GM23338 (cell line): ENCODE results near the gene IL1F10. TPM values are rescaled to one million over a fixed set of nuclear protein-coding genes. Genes with fewer than 3 reads are reported as not detected.

Experiments
- ATAC-seq: fragments of 200-7000 bp; cut with Tn5 transposase; 3 replicates; pipeline ENCODE4 v1.9.1; 2020
- DNase-seq: peaks from one replicate; pipeline ENCODE4 v3.0.0-alpha.2; 2015; ENCODE audit warnings: low spot score
- H2AFZ ChIP-seq: fragments of 200-600 bp; sonication (generic); 2 replicates; pipeline ENCODE4 v1.8.0; 2016; ENCODE audit warnings: antibody characterized with exemption, mild to moderate bottlenecking, moderate library complexity
- H3F3A ChIP-seq: fragments of 200-600 bp; sonication (generic); replicated peaks from 2 replicates; pipeline ENCODE4 v1.8.0; 2017; ENCODE audit warnings: antibody characterized with exemption, mixed run types, low read depth
- H3K27ac ChIP-seq: fragments of 200-600 bp; sonication (generic); 2 replicates; pipeline ENCODE4 v1.6.1; 2016; ENCODE audit warnings: low read depth
- H3K27me3 ChIP-seq: fragments of 200-600 bp; sonication (generic); 2 replicates; pipeline ENCODE4 v1.8.0; 2016; ENCODE audit warnings: mild to moderate bottlenecking, mixed run types, moderate library complexity; ENCODE audit not compliant: insufficient read depth
- H3K36me3 ChIP-seq: fragments of 200-600 bp; sonication (generic); 2 replicates; pipeline ENCODE4 v1.8.0; 2016; ENCODE audit warnings: mild to moderate bottlenecking; ENCODE audit not compliant: insufficient read depth
- H3K4me1 ChIP-seq: fragments of 200-600 bp; sonication (generic); 2 replicates; pipeline ENCODE4 v1.8.0; 2016; ENCODE audit warnings: mild to moderate bottlenecking, moderate library complexity; ENCODE audit not compliant: insufficient read depth
- H3K4me2 ChIP-seq: fragments of 200-600 bp; sonication (generic); 2 replicates; pipeline ENCODE4 v1.7.1; 2017; ENCODE audit warnings: mixed run types
- H3K4me3 ChIP-seq: fragments of 200-600 bp; sonication (generic); 2 replicates; pipeline ENCODE4 v1.6.1; 2016; ENCODE audit warnings: mixed run types
- H3K79me2 ChIP-seq: fragments of 200-600 bp; sonication (generic); replicated peaks from 2 replicates; pipeline ENCODE4 v1.8.0; 2017; ENCODE audit warnings: mild to moderate bottlenecking; ENCODE audit not compliant: insufficient read depth
- H3K9me2 ChIP-seq: fragments of 200-600 bp; sonication (generic); 2 replicates; pipeline ENCODE4 v1.8.0; 2017; ENCODE audit not compliant: insufficient read depth
- H4K20me1 ChIP-seq: fragments of 200-600 bp; sonication (generic); replicated peaks from 2 replicates; pipeline ENCODE4 v1.8.0; 2017; ENCODE audit warnings: mild to moderate bottlenecking; ENCODE audit not compliant: insufficient read depth
- H3K27ac Mint-ChIP-seq: 2 replicates; pipeline ENCODE4 v1.8.0; 2020; ENCODE audit warnings: inconsistent platforms, mild to moderate bottlenecking, moderate library complexity, mixed read lengths
- H3K27me3 Mint-ChIP-seq: 3 replicates; pipeline ENCODE4 v1.8.0; 2022; ENCODE audit warnings: low read depth, mild to moderate bottlenecking, moderate library complexity, mixed read lengths, inconsistent platforms; ENCODE audit not compliant: insufficient read depth, poor library complexity
- H3K36me3 Mint-ChIP-seq: 3 replicates; pipeline ENCODE4 v1.8.0; 2021; ENCODE audit warnings: low read depth, mild to moderate bottlenecking, inconsistent platforms, moderate library complexity, mixed read lengths
- H3K4me1 Mint-ChIP-seq: 3 replicates; pipeline ENCODE4 v1.8.0; 2020; ENCODE audit warnings: mild to moderate bottlenecking, inconsistent platforms, mixed read lengths
- H3K4me3 Mint-ChIP-seq: 3 replicates; pipeline ENCODE4 v1.8.0; 2021; ENCODE audit warnings: moderate library complexity, mild to moderate bottlenecking, inconsistent platforms, mixed read lengths
- H3K9me3 Mint-ChIP-seq: 3 replicates; pipeline ENCODE4 v1.8.0; 2020; ENCODE audit warnings: moderate library complexity, mild to moderate bottlenecking, inconsistent platforms, mixed read lengths
- ETS1 ChIP-seq: IDR thresholded peaks from 2 replicates; pipeline ENCODE4 v1.6.1; 2016; ENCODE audit warnings: antibody characterized with exemption
- EZH2 ChIP-seq: fragments of 200-600 bp; sonication (generic); IDR thresholded peaks from one replicate; pipeline ENCODE4 v1.8.0; 2017; ENCODE audit warnings: antibody characterized with exemption, mild to moderate bottlenecking, low read depth; ENCODE audit not compliant: unreplicated experiment
- EZH2phosphoT487 ChIP-seq: fragments of 200-600 bp; sonication (generic); IDR thresholded peaks from one replicate; pipeline ENCODE4 v1.8.1; 2018; ENCODE audit warnings: antibody characterized with exemption; ENCODE audit not compliant: unreplicated experiment
- JUNB ChIP-seq: IDR thresholded peaks from one replicate; pipeline ENCODE4 v1.6.1; 2016; ENCODE audit warnings: antibody characterized with exemption; ENCODE audit not compliant: unreplicated experiment
- NANOG ChIP-seq: IDR thresholded peaks from 2 replicates; pipeline ENCODE4 v1.6.1; 2016; ENCODE audit warnings: antibody characterized with exemption, borderline replicate concordance
- POLR2AphosphoS5 ChIP-seq: IDR thresholded peaks from 2 replicates; pipeline ENCODE4 v1.6.1; 2016; ENCODE audit warnings: antibody characterized with exemption, low read depth
- STAT1 ChIP-seq: IDR thresholded peaks from one replicate; pipeline ENCODE4 v1.6.1; 2016; ENCODE audit warnings: antibody characterized with exemption; ENCODE audit not compliant: unreplicated experiment
- ZNF114 ChIP-seq: fragments of 250-450 bp; sonication (Bioruptor Pico); IDR thresholded peaks from 2 replicates; pipeline ENCODE4 v1.5.0; 2020; ENCODE audit warnings: mild to moderate bottlenecking, moderate library complexity
- ZNF331 ChIP-seq: fragments of 250-450 bp; sonication (Bioruptor Pico); IDR thresholded peaks from 2 replicates; pipeline ENCODE4 v1.5.0; 2020; ENCODE audit warnings: low read depth, mild to moderate bottlenecking, moderate library complexity
- polyA plus RNA-seq: library from polyadenylated mRNA; unstranded; fragments of >200 nt; fragmentation: Nextera tagmentation; extraction: Ambion mirVana; gene quantifications from 2 replicates; pipeline ENCODE4 v1.2.1, GENCODE V29; 2016
- total RNA-seq: library from RNA; depleted of rRNA; stranded (reverse); fragments of >200 nt; shearing (Covaris generic); gene quantifications from 2 replicates; pipeline ENCODE4 v1.2.3, GENCODE V29; 2014
- TF ChIP-seq, protein P1 (sequence below): IDR thresholded peaks from one replicate; pipeline ENCODE4 v1.6.1; 2018; ENCODE audit warnings: antibody characterized with exemption; ENCODE audit not compliant: unreplicated experiment
- TF ChIP-seq, protein P2 (sequence below): fragments of 250-450 bp; sonication (Bioruptor Pico); IDR thresholded peaks from 2 replicates; pipeline ENCODE4 v1.5.0; 2020; ENCODE audit warnings: mild to moderate bottlenecking, moderate library complexity

IL1F10 gene
- total and polyA plus RNA-seq, 2 experiments from 2014 or later = not detected

- ATAC-seq = no peak
- Mint-ChIP-seq H3K36me3 (no peaks in the 10 kb centered on the region), H3K27me3 (peaks cover 12% of the 10 kb centered on the region)
Measured at GRCh38 chr2:113068249-113068648, 479 bp downstream of the IL1F10 start.

More at GRCh38 chr2:113068249-113068648, 479 bp downstream of the IL1F10 start:
- Histone ChIP-seq H3K36me3 (no peaks in the 10 kb centered on the region), H3K4me3 (no peak overlapping the region), H3K79me2 (no peaks in the 10 kb centered on the region), H4K20me1 (no peaks in the 10 kb centered on the region), H2AFZ (no peak overlapping the region), H3K27ac (no peak overlapping the region), H3K9me2 (peaks cover 5% of the 10 kb centered on the region), H3K4me1 (no peaks in the 10 kb centered on the region), H3F3A (no peaks in the 10 kb centered on the region), H3K4me2 (no peak overlapping the region), H3K27me3 (no peaks in the 10 kb centered on the region)
- TF ChIP-seq ZNF331 (CRISPR knock-in tag) (no peak), POLR2AphosphoS5 (no peak), EZH2 (no peak), NANOG (no peak), EZH2phosphoT487 (no peak), STAT1 (no peak), ZNF114 (CRISPR knock-in tag) (no peak), ETS1 (no peak), JUNB (no peak)
- TF ChIP-seq, protein P1, sequence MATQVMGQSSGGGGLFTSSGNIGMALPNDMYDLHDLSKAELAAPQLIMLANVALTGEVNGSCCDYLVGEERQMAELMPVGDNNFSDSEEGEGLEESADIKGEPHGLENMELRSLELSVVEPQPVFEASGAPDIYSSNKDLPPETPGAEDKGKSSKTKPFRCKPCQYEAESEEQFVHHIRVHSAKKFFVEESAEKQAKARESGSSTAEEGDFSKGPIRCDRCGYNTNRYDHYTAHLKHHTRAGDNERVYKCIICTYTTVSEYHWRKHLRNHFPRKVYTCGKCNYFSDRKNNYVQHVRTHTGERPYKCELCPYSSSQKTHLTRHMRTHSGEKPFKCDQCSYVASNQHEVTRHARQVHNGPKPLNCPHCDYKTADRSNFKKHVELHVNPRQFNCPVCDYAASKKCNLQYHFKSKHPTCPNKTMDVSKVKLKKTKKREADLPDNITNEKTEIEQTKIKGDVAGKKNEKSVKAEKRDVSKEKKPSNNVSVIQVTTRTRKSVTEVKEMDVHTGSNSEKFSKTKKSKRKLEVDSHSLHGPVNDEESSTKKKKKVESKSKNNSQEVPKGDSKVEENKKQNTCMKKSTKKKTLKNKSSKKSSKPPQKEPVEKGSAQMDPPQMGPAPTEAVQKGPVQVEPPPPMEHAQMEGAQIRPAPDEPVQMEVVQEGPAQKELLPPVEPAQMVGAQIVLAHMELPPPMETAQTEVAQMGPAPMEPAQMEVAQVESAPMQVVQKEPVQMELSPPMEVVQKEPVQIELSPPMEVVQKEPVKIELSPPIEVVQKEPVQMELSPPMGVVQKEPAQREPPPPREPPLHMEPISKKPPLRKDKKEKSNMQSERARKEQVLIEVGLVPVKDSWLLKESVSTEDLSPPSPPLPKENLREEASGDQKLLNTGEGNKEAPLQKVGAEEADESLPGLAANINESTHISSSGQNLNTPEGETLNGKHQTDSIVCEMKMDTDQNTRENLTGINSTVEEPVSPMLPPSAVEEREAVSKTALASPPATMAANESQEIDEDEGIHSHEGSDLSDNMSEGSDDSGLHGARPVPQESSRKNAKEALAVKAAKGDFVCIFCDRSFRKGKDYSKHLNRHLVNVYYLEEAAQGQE = no peak
- TF ChIP-seq, protein P2, sequence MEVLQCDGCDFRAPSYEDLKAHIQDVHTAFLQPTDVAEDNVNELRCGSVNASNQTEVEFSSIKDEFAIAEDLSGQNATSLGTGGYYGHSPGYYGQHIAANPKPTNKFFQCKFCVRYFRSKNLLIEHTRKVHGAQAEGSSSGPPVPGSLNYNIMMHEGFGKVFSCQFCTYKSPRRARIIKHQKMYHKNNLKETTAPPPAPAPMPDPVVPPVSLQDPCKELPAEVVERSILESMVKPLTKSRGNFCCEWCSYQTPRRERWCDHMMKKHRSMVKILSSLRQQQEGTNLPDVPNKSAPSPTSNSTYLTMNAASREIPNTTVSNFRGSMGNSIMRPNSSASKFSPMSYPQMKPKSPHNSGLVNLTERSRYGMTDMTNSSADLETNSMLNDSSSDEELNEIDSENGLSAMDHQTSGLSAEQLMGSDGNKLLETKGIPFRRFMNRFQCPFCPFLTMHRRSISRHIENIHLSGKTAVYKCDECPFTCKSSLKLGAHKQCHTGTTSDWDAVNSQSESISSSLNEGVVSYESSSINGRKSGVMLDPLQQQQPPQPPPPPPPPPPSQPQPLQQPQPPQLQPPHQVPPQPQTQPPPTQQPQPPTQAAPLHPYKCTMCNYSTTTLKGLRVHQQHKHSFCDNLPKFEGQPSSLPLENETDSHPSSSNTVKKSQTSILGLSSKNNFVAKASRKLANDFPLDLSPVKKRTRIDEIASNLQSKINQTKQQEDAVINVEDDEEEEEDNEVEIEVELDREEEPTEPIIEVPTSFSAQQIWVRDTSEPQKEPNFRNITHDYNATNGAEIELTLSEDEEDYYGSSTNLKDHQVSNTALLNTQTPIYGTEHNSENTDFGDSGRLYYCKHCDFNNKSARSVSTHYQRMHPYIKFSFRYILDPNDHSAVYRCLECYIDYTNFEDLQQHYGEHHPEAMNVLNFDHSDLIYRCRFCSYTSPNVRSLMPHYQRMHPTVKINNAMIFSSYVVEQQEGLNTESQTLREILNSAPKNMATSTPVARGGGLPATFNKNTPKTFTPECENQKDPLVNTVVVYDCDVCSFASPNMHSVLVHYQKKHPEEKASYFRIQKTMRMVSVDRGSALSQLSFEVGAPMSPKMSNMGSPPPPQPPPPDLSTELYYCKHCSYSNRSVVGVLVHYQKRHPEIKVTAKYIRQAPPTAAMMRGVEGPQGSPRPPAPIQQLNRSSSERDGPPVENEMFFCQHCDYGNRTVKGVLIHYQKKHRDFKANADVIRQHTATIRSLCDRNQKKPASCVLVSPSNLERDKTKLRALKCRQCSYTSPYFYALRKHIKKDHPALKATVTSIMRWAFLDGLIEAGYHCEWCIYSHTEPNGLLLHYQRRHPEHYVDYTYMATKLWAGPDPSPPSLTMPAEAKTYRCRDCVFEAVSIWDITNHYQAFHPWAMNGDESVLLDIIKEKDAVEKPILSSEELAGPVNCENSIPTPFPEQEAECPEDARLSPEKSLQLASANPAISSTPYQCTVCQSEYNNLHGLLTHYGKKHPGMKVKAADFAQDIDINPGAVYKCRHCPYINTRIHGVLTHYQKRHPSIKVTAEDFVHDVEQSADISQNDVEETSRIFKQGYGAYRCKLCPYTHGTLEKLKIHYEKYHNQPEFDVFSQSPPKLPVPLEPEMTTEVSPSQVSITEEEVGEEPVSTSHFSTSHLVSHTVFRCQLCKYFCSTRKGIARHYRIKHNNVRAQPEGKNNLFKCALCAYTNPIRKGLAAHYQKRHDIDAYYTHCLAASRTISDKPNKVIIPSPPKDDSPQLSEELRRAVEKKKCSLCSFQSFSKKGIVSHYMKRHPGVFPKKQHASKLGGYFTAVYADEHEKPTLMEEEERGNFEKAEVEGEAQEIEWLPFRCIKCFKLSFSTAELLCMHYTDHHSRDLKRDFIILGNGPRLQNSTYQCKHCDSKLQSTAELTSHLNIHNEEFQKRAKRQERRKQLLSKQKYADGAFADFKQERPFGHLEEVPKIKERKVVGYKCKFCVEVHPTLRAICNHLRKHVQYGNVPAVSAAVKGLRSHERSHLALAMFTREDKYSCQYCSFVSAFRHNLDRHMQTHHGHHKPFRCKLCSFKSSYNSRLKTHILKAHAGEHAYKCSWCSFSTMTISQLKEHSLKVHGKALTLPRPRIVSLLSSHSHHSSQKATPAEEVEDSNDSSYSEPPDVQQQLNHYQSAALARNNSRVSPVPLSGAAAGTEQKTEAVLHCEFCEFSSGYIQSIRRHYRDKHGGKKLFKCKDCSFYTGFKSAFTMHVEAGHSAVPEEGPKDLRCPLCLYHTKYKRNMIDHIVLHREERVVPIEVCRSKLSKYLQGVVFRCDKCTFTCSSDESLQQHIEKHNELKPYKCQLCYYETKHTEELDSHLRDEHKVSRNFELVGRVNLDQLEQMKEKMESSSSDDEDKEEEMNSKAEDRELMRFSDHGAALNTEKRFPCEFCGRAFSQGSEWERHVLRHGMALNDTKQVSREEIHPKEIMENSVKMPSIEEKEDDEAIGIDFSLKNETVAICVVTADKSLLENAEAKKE (CRISPR knock-in tag) = no peak
- Mint-ChIP-seq H3K27ac (no peak overlapping the region), H3K4me1 (no peaks in the 10 kb centered on the region; the same call in 2 of the 3 replicates), H3K9me3 (peaks cover 7% of the 10 kb centered on the region; the same call in 2 of the 3 replicates), H3K4me3 (no peak overlapping the region)
- DNase-seq = no peak
